ENCODE results near the gene DOCK10. TPM values are rescaled to one million over a fixed set of nuclear protein-coding genes. Genes with fewer than 3 reads are reported as not detected.

DOCK10 gene
- polyA plus RNA-seq, 4 donors: 2.3 to 6.8 (median 3.5) TPM

DNA sequence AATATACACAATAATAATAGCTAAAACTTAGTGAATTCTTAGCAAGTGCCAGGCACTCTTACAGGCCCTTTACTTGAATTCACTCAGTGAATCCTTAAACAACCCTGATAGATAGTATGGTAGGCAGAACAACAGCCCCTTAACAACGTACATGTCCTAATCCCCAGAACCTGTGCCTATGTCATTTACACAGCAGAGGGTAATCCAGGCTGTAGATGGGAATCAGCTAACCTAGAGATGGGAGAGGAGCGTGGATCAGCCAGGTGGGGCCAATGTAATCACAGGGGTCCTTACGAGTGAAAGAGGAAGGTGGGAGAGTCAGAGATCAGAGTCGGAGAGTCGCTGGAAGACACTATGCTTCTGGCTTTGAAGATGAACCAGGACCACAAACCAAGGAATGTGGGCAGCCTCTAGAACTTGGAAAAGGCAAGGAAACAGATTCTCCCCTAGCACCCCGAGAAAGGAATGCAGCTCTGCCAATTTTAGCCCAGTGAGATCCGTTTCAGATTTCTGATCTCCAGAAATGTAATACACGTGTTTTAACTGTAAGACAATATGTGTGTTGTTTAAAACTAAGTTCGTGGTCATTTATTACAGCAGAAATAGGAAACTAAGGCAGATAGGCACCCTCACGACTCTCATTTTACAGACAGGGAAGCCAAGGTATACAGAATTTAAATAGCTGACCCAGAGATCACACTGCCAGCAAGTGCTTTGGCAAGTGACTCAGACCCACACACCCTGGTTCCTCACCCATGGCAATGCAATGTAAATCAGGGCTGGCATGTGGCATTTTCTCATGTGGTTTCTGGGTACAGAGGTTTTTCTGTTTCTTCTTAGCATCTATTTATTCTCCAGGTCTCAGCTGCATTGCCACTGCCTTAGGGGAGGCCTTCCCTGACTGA lies 68.9 kb downstream of the DOCK10 start:
- Histone ChIP-seq H3K27me3 (ENCODE audit: control insufficient read depth in 3 of 3, insufficient read depth in 3 of 3, low read length in 3 of 3) (no peaks in the 10 kb centered on the region), H3K27ac (ENCODE audit: low read depth in 1 of 3, low read length in 2 of 3) (peak overlapping the region in 1 of 3 donors; percentile 3), H3K4me1 (ENCODE audit: control insufficient read depth in 3 of 3, insufficient read depth in 2 of 3, low read depth in 1 of 3, low read length in 2 of 3) (peaks cover 0 to 3% (median 3%) of the 10 kb centered on the region in 3 donors), H3K4me3 (ENCODE audit: low read depth in 1 of 3, low read length in 3 of 3) (no peak overlapping the region), H3K9me3 (ENCODE audit: control insufficient read depth in 2 of 2, insufficient read depth in 1 of 2, low read depth in 1 of 2, low read length in 1 of 2) (no peaks in the 10 kb centered on the region), H3K36me3 (ENCODE audit: control insufficient read depth in 3 of 3, insufficient read depth in 2 of 3, low read depth in 1 of 3, low read length in 3 of 3) (no peaks in the 10 kb centered on the region)
- no peak for DNase-seq
- FAIRE-seq: no peak
- WGBS, 3 donors: 78 to 81% (median 80%) methylated on average over 10 of the region's 10 CpGs

DNA sequence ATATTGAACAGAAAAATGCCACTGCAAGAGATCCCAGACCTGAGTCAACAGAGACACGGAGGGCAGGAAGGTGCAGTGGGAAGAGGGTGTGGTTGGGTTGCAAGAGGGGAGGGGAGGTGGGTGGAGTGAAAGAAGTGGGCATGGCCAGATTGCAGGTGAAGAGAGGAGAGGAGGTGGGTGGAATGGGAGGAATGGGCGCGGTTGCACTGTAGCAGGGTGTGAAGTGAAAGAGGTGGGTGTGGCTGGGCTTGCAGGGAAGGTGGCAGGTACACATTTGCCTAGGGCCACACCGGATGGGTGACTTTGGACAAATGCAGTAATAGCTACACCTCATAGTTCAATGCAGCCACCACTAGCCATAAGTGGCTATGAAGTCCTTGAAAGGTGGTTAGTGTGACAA lies 71.1 kb downstream of the DOCK10 start:
- H3K4me1 ChIP-seq (ENCODE audit: control insufficient read depth in 3 of 3, insufficient read depth in 2 of 3, low read depth in 1 of 3, low read length in 2 of 3): peaks cover 0 to 3% (median 3%) of the 10 kb centered on the region in 3 donors
- no peak overlapping the region for H3K4me3 ChIP-seq (ENCODE audit: low read depth in 1 of 3, low read length in 3 of 3)
- no peak overlapping the region for H3K27ac ChIP-seq (ENCODE audit: low read depth in 1 of 3, low read length in 2 of 3)
- DNase-seq (peak; percentile 76 to 81), FAIRE-seq (no peak)
- WGBS, 3 donors: 14 to 46% (median 24%) methylated on average over 4 of the region's 4 CpGs
- no peaks in the 10 kb centered on the region for H3K36me3 ChIP-seq (ENCODE audit: control insufficient read depth in 3 of 3, insufficient read depth in 2 of 3, low read depth in 1 of 3, low read length in 3 of 3)
- no peaks in the 10 kb centered on the region for H3K9me3 ChIP-seq (ENCODE audit: control insufficient read depth in 2 of 2, insufficient read depth in 1 of 2, low read depth in 1 of 2, low read length in 1 of 2)
- no peaks in the 10 kb centered on the region for H3K27me3 ChIP-seq (ENCODE audit: control insufficient read depth in 3 of 3, insufficient read depth in 3 of 3, low read length in 3 of 3)

DNA sequence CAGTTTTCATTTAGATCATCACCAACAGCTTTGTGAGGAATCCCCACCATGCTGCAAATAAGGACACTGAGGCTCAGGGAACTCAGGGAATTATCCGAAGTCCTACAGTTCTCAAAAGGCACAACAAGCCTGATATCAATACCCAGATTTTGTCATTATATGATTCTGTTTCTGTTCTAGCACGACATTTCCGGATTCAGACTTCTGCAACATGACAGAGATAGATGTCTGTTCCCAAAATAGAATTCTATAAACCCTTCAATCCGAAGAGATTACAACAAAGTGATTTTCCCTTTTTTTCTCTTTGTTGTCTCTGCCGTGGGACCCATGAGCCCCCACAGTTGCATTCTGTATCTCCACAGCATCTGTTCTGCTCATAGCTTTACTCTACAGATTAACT lies 72.0 kb downstream of the DOCK10 start:
- H3K36me3 ChIP-seq (ENCODE audit: control insufficient read depth in 3 of 3, insufficient read depth in 2 of 3, low read depth in 1 of 3, low read length in 3 of 3): no peaks in the 10 kb centered on the region
- no peak overlapping the region for H3K4me3 ChIP-seq (ENCODE audit: low read depth in 1 of 3, low read length in 3 of 3)
- no peaks in the 10 kb centered on the region for H3K9me3 ChIP-seq (ENCODE audit: control insufficient read depth in 2 of 2, insufficient read depth in 1 of 2, low read depth in 1 of 2, low read length in 1 of 2)
- WGBS, 3 donors: 68 to 90% (median 80%) methylated on average over 5 of the region's 5 CpGs
- no peak for FAIRE-seq
- H3K4me1 ChIP-seq (ENCODE audit: control insufficient read depth in 3 of 3, insufficient read depth in 2 of 3, low read depth in 1 of 3, low read length in 2 of 3): peaks cover 0 to 3% (median 3%) of the 10 kb centered on the region in 3 donors
- H3K27me3 ChIP-seq (ENCODE audit: control insufficient read depth in 3 of 3, insufficient read depth in 3 of 3, low read length in 3 of 3): no peaks in the 10 kb centered on the region
- no peak for DNase-seq
- H3K27ac ChIP-seq (ENCODE audit: low read depth in 1 of 3, low read length in 2 of 3): no peak overlapping the region

- 65 to 74% (median 67%) methylated on average over 4 of the region's 4 CpGs for WGBS, 3 donors
- peaks cover 0 to 3% (median 3%) of the 10 kb centered on the region in 3 donors for H3K4me1 ChIP-seq (ENCODE audit: control insufficient read depth in 3 of 3, insufficient read depth in 2 of 3, low read depth in 1 of 3, low read length in 2 of 3)
- no peak for FAIRE-seq
Observed at GRCh38 chr2:224969633-224970260, 72.5 kb downstream of the DOCK10 start.

DNA sequence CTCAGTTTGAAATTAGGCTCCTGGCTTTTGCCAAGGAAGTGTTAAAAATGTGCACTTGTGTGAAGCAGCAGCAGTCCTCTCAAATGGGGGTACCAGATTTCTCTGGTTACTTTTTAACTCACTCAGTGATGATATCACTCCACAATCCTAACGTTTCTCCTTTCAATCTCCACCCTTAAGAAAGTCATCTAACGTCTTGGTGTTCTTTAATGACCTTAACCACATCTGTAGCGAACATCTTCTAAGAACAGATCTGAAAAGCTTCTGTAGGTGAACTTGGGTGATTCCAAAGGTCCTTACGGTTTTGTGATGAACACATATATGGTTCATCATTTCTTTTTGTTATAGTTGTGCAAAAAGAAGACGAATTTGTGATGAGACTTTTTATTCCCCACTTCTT lies 73.2 kb downstream of the DOCK10 start:
- FAIRE-seq: no peak
- no peaks in the 10 kb centered on the region for H3K36me3 ChIP-seq (ENCODE audit: control insufficient read depth in 3 of 3, insufficient read depth in 2 of 3, low read depth in 1 of 3, low read length in 3 of 3)
- H3K27me3 ChIP-seq (ENCODE audit: control insufficient read depth in 3 of 3, insufficient read depth in 3 of 3, low read length in 3 of 3): no peaks in the 10 kb centered on the region
- no peak overlapping the region for H3K4me3 ChIP-seq (ENCODE audit: low read depth in 1 of 3, low read length in 3 of 3)
- 58 to 66% (median 60%) methylated on average over 5 of the region's 5 CpGs for WGBS, 3 donors
- DNase-seq: no peak
- H3K27ac ChIP-seq (ENCODE audit: low read depth in 1 of 3, low read length in 2 of 3): peak overlapping the region in 1 of 3 donors; percentile 7
- peaks cover 0 to 3% (median 3%) of the 10 kb centered on the region in 3 donors for H3K4me1 ChIP-seq (ENCODE audit: control insufficient read depth in 3 of 3, insufficient read depth in 2 of 3, low read depth in 1 of 3, low read length in 2 of 3)
- H3K9me3 ChIP-seq (ENCODE audit: control insufficient read depth in 2 of 2, insufficient read depth in 1 of 2, low read depth in 1 of 2, low read length in 1 of 2): no peaks in the 10 kb centered on the region

More at GRCh38 chr2:224969633-224970260, 72.5 kb downstream of the DOCK10 start:
- H3K27me3 ChIP-seq (ENCODE audit: control insufficient read depth in 3 of 3, insufficient read depth in 3 of 3, low read length in 3 of 3): no peaks in the 10 kb centered on the region
- H3K27ac ChIP-seq (ENCODE audit: low read depth in 1 of 3, low read length in 2 of 3): no peak overlapping the region
- DNase-seq: no peak
- no peaks in the 10 kb centered on the region for H3K9me3 ChIP-seq (ENCODE audit: control insufficient read depth in 2 of 2, insufficient read depth in 1 of 2, low read depth in 1 of 2, low read length in 1 of 2)
- H3K36me3 ChIP-seq (ENCODE audit: control insufficient read depth in 3 of 3, insufficient read depth in 2 of 3, low read depth in 1 of 3, low read length in 3 of 3): no peaks in the 10 kb centered on the region
- H3K4me3 ChIP-seq (ENCODE audit: low read depth in 1 of 3, low read length in 3 of 3): no peak overlapping the region

DNA sequence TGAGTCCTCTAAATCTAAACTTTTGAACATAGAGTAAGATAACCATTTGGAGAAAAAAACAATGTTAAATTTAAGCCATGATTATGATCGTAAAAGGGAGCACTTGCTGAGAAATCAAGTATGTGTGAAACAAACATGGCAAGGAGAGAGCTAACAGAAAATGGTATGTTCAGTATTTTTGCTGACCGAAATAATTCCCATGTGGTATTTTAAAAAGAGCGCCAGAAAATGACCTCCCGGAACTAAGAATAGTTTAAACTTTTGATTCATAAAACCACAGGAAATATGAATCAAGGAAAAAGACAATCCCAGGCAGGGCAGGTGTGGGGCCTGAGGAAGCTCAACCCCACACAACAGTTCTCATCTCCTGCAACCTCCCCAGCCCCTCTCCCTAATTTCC lies 74.2 kb downstream of the DOCK10 start:
- Histone ChIP-seq H3K9me3 (ENCODE audit: control insufficient read depth in 2 of 2, insufficient read depth in 1 of 2, low read depth in 1 of 2, low read length in 1 of 2) (no peaks in the 10 kb centered on the region), H3K4me1 (ENCODE audit: control insufficient read depth in 3 of 3, insufficient read depth in 2 of 3, low read depth in 1 of 3, low read length in 2 of 3) (peaks cover 0 to 3% (median 3%) of the 10 kb centered on the region in 3 donors), H3K4me3 (ENCODE audit: low read depth in 1 of 3, low read length in 3 of 3) (no peak overlapping the region), H3K36me3 (ENCODE audit: control insufficient read depth in 3 of 3, insufficient read depth in 2 of 3, low read depth in 1 of 3, low read length in 3 of 3) (no peaks in the 10 kb centered on the region), H3K27me3 (ENCODE audit: control insufficient read depth in 3 of 3, insufficient read depth in 3 of 3, low read length in 3 of 3) (no peaks in the 10 kb centered on the region), H3K27ac (ENCODE audit: low read depth in 1 of 3, low read length in 2 of 3) (no peak overlapping the region)
- FAIRE-seq (no peak), DNase-seq (no peak)
- WGBS, 3 donors: 67 to 94% (median 86%) methylated on average over 4 of the region's 4 CpGs

DNA sequence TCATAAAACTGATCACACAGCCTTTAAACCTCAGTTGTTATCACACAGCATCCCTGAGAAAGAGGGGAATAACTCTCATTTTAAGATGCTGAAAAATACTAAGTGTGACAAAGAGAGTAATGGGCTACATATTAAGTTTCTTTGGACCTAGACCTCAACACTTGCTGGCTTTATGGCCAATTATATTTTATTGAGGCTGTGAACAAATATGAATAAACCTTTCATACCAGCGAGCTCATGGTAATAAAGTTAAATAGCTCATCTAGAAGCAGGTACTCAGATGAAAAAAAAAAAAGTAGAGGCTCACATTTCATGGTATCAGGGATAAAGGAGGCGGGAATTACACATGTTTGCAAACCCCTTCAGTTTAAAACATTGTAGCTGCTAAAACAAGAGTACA lies 75.7 kb downstream of the DOCK10 start:
- FAIRE-seq (no peak), DNase-seq (peak; percentile 18 to 52)
- WGBS, 3 donors: 19 to 71% (median 45%) methylated on average over 2 of the region's 2 CpGs
- Histone ChIP-seq H3K27me3 (ENCODE audit: control insufficient read depth in 3 of 3, insufficient read depth in 3 of 3, low read length in 3 of 3) (no peaks in the 10 kb centered on the region), H3K4me1 (ENCODE audit: control insufficient read depth in 3 of 3, insufficient read depth in 2 of 3, low read depth in 1 of 3, low read length in 2 of 3) (peaks cover 0 to 3% (median 3%) of the 10 kb centered on the region in 3 donors), H3K4me3 (ENCODE audit: low read depth in 1 of 3, low read length in 3 of 3) (no peak overlapping the region), H3K9me3 (ENCODE audit: control insufficient read depth in 2 of 2, insufficient read depth in 1 of 2, low read depth in 1 of 2, low read length in 1 of 2) (no peaks in the 10 kb centered on the region), H3K27ac (ENCODE audit: low read depth in 1 of 3, low read length in 2 of 3) (no peak overlapping the region), H3K36me3 (ENCODE audit: control insufficient read depth in 3 of 3, insufficient read depth in 2 of 3, low read depth in 1 of 3, low read length in 3 of 3) (no peaks in the 10 kb centered on the region)

DNA sequence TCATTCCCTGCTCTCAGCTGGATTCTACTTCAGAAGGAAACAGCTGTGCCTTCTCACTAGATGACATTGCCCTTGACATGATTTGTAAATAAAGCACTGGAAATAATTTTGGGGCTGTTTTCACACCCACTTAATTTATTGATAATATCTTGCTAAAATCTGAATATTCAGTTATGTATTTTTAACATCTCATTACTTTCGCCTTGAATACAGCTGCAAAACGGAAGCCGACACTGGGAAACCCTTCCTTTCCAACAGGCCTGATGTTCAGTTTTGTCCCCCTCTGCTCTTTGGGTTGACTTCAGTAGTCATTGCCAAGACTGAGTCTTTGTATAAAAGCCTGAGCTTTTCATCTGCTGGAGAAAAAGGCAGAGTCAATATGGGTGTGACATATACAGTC lies 82.7 kb downstream of the DOCK10 start:
- DNase-seq (no peak), FAIRE-seq (no peak)
- 76 to 96% (median 89%) methylated on average over 3 of the region's 3 CpGs for WGBS, 3 donors
- no peaks in the 10 kb centered on the region for H3K9me3 ChIP-seq (ENCODE audit: control insufficient read depth in 2 of 2, insufficient read depth in 1 of 2, low read depth in 1 of 2, low read length in 1 of 2)
- H3K4me3 ChIP-seq (ENCODE audit: low read depth in 1 of 3, low read length in 3 of 3): no peak overlapping the region
- H3K27me3 ChIP-seq (ENCODE audit: control insufficient read depth in 3 of 3, insufficient read depth in 3 of 3, low read length in 3 of 3): no peaks in the 10 kb centered on the region
- H3K4me1 ChIP-seq (ENCODE audit: control insufficient read depth in 3 of 3, insufficient read depth in 2 of 3, low read depth in 1 of 3, low read length in 2 of 3): peaks cover 0 to 5% (median 0%) of the 10 kb centered on the region in 3 donors
- H3K27ac ChIP-seq (ENCODE audit: low read depth in 1 of 3, low read length in 2 of 3): no peak overlapping the region
- no peaks in the 10 kb centered on the region for H3K36me3 ChIP-seq (ENCODE audit: control insufficient read depth in 3 of 3, insufficient read depth in 2 of 3, low read depth in 1 of 3, low read length in 3 of 3)
